IPS-15b (cell line): Measurements from ENCODE around the gene GALNT18.

Experiments used
- H3K27me3 ChIP-seq: one replicate; pipeline ENCODE4 v1.6.1; 2013; ENCODE audit warnings: low read length; ENCODE audit not compliant: control insufficient read depth, insufficient read depth
- H3K36me3 ChIP-seq: one replicate; pipeline ENCODE4 v1.6.1; 2013; ENCODE audit warnings: low read length; ENCODE audit not compliant: control insufficient read depth, insufficient read depth
- H3K4me1 ChIP-seq: one replicate; pipeline ENCODE4 v1.6.1; 2013; ENCODE audit warnings: mild to moderate bottlenecking, low read length; ENCODE audit not compliant: control insufficient read depth, insufficient read depth
- H3K4me3 ChIP-seq: one replicate; pipeline ENCODE4 v1.5.1; 2013; ENCODE audit warnings: low read depth, low read length
- H3K9ac ChIP-seq: one replicate; pipeline ENCODE4 v1.6.1; 2013; ENCODE audit warnings: low read depth, mild to moderate bottlenecking, low read length
- H3K9me3 ChIP-seq: one replicate; pipeline ENCODE4 v1.6.1; 2013; ENCODE audit warnings: mild to moderate bottlenecking, low read length; ENCODE audit not compliant: control insufficient read depth, insufficient read depth

The GALNT18 gene

DNA sequence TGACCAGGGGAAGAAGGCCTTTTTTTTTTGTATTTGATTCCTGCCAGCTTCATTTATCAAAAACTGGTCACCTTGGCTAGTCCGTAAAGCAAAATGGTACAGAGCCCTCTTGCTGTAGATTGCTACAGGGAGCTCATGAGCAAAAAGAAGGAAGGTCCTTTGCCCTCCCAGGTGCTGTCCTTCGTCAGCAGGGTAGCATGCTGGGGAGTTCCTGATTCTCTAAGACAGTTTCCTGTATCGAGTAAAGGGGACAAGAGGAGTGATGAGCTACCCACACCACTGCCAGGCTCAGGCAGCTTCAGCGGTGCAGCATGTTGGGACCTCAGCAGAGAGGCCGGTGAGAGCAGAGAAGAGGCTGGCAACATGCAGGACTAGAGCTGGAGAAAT lies 200.9 kb downstream of the GALNT18 start:
- Histone ChIP-seq H3K9ac (no peak overlapping the region), H3K4me1 (peaks cover 2% of the 10 kb centered on the region), H3K9me3 (no peaks in the 10 kb centered on the region), H3K4me3 (no peak overlapping the region), H3K36me3 (no peaks in the 10 kb centered on the region), H3K27me3 (no peaks in the 10 kb centered on the region)

DNA sequence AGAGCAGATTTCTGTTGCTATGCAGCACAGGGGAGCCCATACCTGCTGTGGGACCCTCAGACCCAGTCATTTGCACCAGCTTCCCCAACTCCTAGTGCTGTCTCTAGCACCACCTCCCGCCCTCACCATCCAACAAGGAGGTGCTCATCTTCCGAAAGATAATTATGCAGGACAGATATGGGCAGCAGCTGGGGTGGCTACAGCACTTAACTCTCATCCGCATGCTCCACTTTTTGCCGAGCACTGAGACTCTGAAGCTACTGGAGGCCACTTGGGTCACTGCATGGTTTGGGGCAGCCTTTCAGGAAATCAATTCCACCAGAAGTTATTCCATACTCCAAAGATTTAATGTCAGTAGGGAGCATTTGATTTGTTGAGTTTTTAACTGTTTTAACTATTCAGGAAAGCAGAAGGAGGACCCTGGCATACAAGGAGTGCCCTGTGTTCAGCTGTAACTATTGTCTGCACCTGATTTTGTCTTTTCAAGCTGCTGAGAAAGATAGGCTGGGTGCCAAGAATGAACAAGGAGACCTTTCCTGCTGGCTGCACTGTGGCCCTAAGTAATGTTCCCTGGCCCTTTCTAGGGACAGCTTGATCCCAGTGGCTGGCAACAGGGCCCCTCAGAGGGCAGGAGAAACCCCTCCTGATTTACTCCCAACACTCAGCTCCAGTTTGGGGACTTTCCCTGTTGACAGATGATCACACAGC lies 201.5 kb downstream of the GALNT18 start:
- Histone ChIP-seq H3K9ac (no peak overlapping the region), H3K36me3 (no peaks in the 10 kb centered on the region), H3K27me3 (no peaks in the 10 kb centered on the region), H3K9me3 (no peaks in the 10 kb centered on the region), H3K4me1 (peaks cover 2% of the 10 kb centered on the region), H3K4me3 (no peak overlapping the region)

DNA sequence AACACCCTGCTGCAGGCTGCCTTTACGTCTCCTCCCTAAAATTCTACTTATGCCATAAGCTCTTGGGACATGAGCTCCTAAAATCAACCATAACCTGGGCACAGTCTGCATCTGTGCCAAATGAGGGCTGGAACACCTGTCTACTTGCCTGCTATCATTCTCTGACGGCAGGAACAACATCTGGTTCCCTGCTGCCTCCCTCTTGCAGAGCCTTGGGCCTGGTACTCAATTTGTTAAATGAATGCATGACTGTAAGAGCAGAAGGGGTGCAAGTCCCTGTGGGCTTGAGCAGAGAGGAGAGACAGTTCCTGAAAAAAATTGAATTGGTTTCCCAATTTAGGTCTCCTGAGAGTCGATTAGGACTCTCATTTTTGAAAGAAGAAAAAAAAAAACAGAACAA lies 202.1 kb downstream of the GALNT18 start:
- Histone ChIP-seq H3K4me1 (peaks cover 2% of the 10 kb centered on the region), H3K4me3 (no peak overlapping the region), H3K36me3 (no peaks in the 10 kb centered on the region), H3K9me3 (no peaks in the 10 kb centered on the region), H3K27me3 (no peaks in the 10 kb centered on the region), H3K9ac (no peak overlapping the region)

DNA sequence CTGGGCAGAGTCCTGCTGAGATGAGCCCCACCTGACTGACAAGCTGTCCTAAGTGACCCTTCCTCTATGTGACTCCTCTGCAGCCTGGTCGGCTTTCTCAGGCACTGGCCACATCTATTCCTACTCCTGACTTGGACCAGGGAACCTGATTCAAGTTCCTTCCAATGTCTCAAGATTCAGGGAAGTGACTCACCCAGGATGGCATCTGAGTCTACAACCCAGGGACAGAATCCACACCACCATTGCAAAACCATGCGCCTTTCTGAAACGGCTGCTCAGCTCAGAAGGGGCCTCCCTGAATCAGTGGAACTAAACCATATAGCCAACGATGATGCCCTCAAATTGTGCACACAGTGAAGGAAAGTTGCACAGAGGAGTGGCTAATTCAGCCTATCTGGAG lies 204.9 kb downstream of the GALNT18 start:
- no peak overlapping the region for H3K9ac ChIP-seq
- no peak overlapping the region for H3K4me3 ChIP-seq
- H3K27me3 ChIP-seq = no peaks in the 10 kb centered on the region
- no peaks in the 10 kb centered on the region for H3K9me3 ChIP-seq
- H3K4me1 ChIP-seq = peaks cover 2% of the 10 kb centered on the region
- H3K36me3 ChIP-seq = no peaks in the 10 kb centered on the region

DNA sequence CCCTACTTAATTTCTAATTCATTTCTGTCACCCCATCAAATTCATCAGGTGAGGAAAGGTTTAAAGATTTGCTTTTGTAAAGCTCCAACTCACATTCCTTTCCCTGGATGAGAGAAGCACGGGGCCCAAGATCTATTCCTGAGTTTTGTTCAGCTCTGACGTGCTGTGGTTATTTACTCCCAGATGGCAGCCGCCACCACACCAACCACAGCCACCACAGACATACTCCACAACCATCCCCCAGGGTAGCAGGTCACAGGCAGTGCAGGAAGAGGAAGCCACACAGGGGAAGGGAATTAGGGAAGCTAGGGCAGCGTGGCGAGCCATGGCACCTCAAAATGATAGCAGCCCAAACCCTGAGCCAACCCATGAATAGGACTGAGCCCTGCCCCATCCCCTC lies 205.3 kb downstream of the GALNT18 start:
- Histone ChIP-seq H3K9ac (no peak overlapping the region), H3K4me3 (no peak overlapping the region), H3K36me3 (no peaks in the 10 kb centered on the region), H3K9me3 (no peaks in the 10 kb centered on the region), H3K4me1 (peaks cover 2% of the 10 kb centered on the region), H3K27me3 (no peaks in the 10 kb centered on the region)

DNA sequence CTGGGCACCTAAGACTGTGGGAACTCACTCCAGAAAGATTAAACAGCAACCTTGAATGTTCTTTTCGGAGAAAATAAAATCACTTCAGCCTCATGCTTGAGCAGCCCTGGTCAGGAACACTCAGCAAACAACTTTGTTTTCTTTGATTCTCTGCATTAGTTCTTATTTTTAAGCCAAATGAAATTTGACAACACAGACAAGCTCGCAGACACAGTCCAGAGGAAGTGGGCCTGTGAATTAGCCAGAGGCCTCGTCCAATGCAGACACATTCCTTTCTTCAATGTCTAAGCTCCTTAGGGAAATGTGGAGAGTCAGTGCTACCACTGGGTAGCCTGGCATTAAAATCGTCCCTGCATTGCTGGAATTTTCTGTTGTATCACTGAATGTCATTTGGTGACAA lies 205.9 kb downstream of the GALNT18 start:
- H3K27me3 ChIP-seq = no peaks in the 10 kb centered on the region
- H3K9ac ChIP-seq = no peak overlapping the region

DNA sequence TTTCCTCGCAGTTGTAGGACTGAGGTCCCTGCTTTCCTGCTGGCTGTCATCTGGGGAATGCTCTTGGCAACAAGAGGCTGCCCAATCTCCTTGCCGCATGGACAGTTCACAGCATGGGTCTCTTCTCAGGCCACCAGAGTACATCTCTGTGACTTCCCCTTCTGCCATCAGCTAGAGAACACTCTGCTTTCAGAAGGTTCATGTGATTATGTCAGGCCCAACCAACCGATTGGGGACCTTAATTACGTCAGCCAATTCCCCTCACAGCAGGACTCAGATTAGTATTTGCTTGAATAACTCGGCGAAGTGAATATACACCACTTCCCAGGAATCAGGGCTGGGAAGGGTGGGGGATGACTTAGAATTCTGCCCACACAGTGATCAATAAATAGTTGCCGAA lies 206.8 kb downstream of the GALNT18 start:
- Histone ChIP-seq H3K9ac (no peak overlapping the region), H3K9me3 (no peaks in the 10 kb centered on the region), H3K27me3 (no peaks in the 10 kb centered on the region), H3K36me3 (no peaks in the 10 kb centered on the region), H3K4me1 (no peaks in the 10 kb centered on the region), H3K4me3 (no peak overlapping the region)

More for the DNA sequence above, 205.9 kb downstream of the GALNT18 start:
- Histone ChIP-seq H3K9me3 (no peaks in the 10 kb centered on the region), H3K4me3 (no peak overlapping the region), H3K36me3 (no peaks in the 10 kb centered on the region), H3K4me1 (no peaks in the 10 kb centered on the region)

DNA sequence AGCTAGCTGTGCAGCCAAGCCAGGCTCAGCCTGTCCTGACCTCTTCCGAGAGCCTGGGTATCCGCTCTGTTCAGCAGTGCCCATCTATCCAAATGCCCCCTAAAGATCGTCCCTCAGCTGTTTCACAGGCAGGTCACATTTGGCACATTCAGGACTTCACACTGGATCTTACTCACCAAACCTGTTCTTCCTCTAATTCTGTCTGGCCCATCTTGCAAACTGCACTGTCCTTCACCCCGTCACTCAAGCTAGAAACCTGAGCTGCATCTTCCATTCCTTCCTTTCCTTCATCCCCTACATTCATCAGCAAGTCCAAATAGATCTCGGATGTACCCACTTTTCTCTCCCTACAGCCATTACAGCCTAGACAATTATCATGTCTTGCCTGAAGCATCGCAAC lies 208.0 kb downstream of the GALNT18 start:
- Histone ChIP-seq H3K4me1 (peaks cover 3% of the 10 kb centered on the region), H3K27me3 (no peaks in the 10 kb centered on the region), H3K4me3 (no peak overlapping the region), H3K9me3 (no peaks in the 10 kb centered on the region), H3K36me3 (no peaks in the 10 kb centered on the region), H3K9ac (no peak overlapping the region)

DNA sequence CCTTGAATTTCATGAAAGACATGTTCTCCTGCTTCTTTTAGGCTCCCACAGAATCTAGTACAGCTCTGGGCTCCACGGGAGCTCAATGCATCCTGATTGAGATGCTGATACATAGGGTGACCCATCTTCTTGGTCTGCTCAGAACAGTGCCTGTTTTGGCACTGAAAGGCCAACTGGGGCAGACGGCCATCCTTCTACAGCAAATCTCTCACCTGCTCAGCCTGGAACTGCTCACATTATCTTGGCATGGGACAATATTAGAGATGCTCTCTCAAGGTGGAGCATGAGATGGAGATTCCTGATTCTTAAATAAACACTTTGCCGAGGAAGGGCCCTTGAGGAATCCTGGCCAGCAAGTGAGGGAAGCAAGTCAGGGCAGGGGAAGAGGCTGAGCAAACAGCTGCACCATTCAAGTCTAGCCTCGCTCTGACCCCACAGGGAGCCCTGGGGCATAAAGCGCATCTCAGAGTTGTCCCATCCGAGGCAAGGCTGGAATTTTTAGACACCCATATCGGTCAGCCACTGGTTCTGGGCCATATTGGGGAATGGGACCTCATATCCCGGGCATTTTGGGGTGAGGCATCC lies 210.3 kb downstream of the GALNT18 start:
- H3K27me3 ChIP-seq = no peaks in the 10 kb centered on the region
- peaks cover 3% of the 10 kb centered on the region for H3K4me1 ChIP-seq
- H3K9ac ChIP-seq = no peak overlapping the region
- no peaks in the 10 kb centered on the region for H3K9me3 ChIP-seq
- H3K4me3 ChIP-seq = no peak overlapping the region
- no peaks in the 10 kb centered on the region for H3K36me3 ChIP-seq

DNA sequence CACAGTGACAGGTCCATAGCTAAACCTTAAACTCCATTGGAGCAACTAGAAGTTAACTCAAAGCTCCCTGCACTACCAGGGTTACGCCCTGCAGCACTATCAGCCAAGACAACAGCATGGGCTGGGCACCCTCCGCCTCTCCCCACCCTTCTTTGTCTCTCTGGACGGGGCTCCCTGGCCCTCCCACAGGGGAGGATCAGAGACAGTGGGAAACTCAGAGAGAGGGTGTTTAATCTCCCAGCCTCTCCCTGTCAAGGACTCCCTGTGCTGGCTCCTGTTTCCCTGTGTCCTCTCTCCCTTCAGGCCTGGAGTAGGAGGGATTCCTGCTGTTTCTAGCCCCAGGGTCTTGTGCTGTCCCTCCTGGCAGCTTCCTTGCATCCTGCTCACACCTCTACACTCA lies 211.9 kb downstream of the GALNT18 start:
- Histone ChIP-seq H3K4me1 (peaks cover 3% of the 10 kb centered on the region), H3K4me3 (no peak overlapping the region), H3K36me3 (no peaks in the 10 kb centered on the region), H3K9me3 (no peaks in the 10 kb centered on the region), H3K27me3 (no peaks in the 10 kb centered on the region), H3K9ac (peak overlapping the region; percentile 32)

DNA sequence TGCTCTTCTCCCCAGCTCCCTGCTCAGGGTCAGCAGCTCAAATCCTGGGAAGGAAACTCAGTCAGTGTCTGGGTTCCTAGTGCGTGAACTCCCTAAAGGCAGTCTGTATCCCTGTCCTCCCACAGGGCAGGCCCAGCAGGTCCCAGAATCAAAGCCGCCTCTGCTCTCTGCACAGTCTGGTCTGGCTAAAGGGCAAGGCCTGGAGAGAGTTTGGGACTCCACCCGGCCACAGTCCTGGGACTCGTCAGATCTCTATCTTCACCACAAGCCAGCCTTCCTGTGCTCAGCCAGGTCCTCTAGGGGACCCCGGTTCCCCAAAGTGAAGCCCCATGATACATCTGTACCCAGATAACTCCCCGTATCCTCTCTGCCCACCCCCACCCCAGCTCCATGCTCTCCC lies 212.6 kb downstream of the GALNT18 start:
- H3K27me3 ChIP-seq = no peaks in the 10 kb centered on the region
- no peaks in the 10 kb centered on the region for H3K36me3 ChIP-seq
- H3K9ac ChIP-seq = no peak overlapping the region
- H3K4me1 ChIP-seq = peaks cover 3% of the 10 kb centered on the region
- no peaks in the 10 kb centered on the region for H3K9me3 ChIP-seq
- no peak overlapping the region for H3K4me3 ChIP-seq

DNA sequence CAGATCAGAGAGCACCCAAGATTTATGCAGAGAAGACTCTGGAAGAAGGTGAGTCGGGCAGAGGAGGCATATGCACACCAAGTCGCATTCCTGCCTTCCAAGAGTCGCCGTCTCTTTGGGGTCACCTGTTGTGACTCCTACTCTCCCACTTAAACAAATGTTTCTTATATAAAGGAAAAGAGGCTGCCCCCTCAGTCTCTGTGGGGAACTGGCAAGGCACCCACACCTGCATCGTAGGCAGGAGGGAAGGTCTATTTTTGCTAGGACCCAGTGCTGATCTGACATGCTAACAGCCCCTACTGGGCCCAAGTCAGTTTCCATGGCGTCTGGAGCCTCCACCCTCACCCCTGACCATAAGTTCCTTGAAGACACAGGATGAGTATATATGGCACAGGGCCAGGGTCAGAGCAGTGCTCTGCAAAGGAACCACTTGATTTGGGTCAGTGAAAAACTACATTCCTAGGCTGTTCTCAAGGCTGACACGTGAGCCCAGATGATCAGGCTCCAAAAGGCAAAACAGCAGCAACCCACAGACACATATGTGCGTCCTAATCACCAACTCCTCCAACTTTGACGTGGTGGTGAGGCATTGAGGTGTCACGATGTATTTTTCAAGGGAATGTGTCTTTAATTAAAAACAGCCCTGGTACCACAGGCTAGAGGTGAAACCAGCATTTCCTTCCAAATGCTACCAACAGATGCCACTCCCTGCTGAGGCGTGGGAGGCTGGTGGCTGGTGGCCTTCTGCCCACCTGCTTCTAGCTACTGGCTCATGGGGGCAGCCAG lies 213.2 kb downstream of the GALNT18 start:
- H3K9ac ChIP-seq = no peak overlapping the region
- no peaks in the 10 kb centered on the region for H3K9me3 ChIP-seq
- H3K36me3 ChIP-seq = no peaks in the 10 kb centered on the region
- H3K4me3 ChIP-seq = no peak overlapping the region
- H3K4me1 ChIP-seq = peaks cover 3% of the 10 kb centered on the region
- H3K27me3 ChIP-seq = no peaks in the 10 kb centered on the region
